WTC11 (cell line): ENCODE data around the gene AP3B2. TPM values are rescaled to one million over a fixed set of nuclear protein-coding genes. Genes with fewer than 3 reads are reported as not detected.

ENCODE experiments used
- ATAC-seq: fragments of 200-7000 bp; cut with Tn5 transposase; 2 replicates; pipeline ENCODE4 v1.10.0; 2021; ENCODE audit warnings: mild to moderate bottlenecking, moderate library complexity
- CTCF ChIA-PET: fragments of 300-600 bp; sonication (Branson Sonifier 250); formaldehyde crosslinking; loops from one replicate; lab custom pipeline; 2021; ENCODE audit warnings: antibody characterized with exemption; lab: Charles Lee
- POLR2A ChIA-PET: fragments of 350-600 bp; sonication (Branson Sonifier 250); formaldehyde crosslinking; loops from one replicate; lab custom pipeline; 2021; ENCODE audit warnings: antibody characterized with exemption; lab: Charles Lee
- DNase-seq: peaks from one replicate; pipeline ENCODE4 v3.0.0; 2021; ENCODE audit warnings: low spot score
- H3K27ac Mint-ChIP-seq: 2 replicates; pipeline ENCODE4 v1.8.0; 2021; ENCODE audit warnings: mixed read lengths
- H3K27me3 Mint-ChIP-seq: 2 replicates; pipeline ENCODE4 v1.8.0; 2021; ENCODE audit warnings: low read depth, mild to moderate bottlenecking, moderate library complexity, mixed read lengths
- H3K36me3 Mint-ChIP-seq: 2 replicates; pipeline ENCODE4 v1.8.0; 2021; ENCODE audit warnings: mixed read lengths
- H3K4me1 Mint-ChIP-seq: 2 replicates; pipeline ENCODE4 v1.8.0; 2022; ENCODE audit warnings: mixed read lengths
- H3K4me3 Mint-ChIP-seq: 2 replicates; pipeline ENCODE4 v1.8.0; 2021; ENCODE audit warnings: mild to moderate bottlenecking, moderate library complexity, mixed read lengths
- H3K9me3 Mint-ChIP-seq: 2 replicates; pipeline ENCODE4 v1.8.0; 2021; ENCODE audit warnings: mixed read lengths
- ETV6 ChIP-seq: sonication (generic); formaldehyde crosslinking; IDR thresholded peaks from 2 replicates; pipeline ENCODE4 v1.8.1; 2022; ENCODE audit warnings: mild to moderate bottlenecking, missing genetic modification reagents
- FOXP1 ChIP-seq: sonication (generic); formaldehyde crosslinking; IDR thresholded peaks from 2 replicates; pipeline ENCODE4 v1.8.0; 2022; ENCODE audit warnings: missing genetic modification reagents, mild to moderate bottlenecking, moderate library complexity, borderline replicate concordance
- JAZF1 ChIP-seq: fragments of 250-450 bp; sonication (Bioruptor Pico); IDR thresholded peaks from 2 replicates; pipeline ENCODE4 v1.9.0; 2021; ENCODE audit warnings: moderate library complexity, mild to moderate bottlenecking, inconsistent platforms
- JUN ChIP-seq: sonication (generic); formaldehyde crosslinking; IDR thresholded peaks from 2 replicates; pipeline ENCODE4 v1.8.0; 2023; ENCODE audit warnings: mild to moderate bottlenecking, missing genetic modification reagents
- NR2C2 ChIP-seq: sonication (generic); formaldehyde crosslinking; IDR thresholded peaks from 2 replicates; pipeline ENCODE4 v1.8.0; 2022; ENCODE audit warnings: mild to moderate bottlenecking, missing genetic modification reagents
- NR3C1 ChIP-seq: sonication (generic); formaldehyde crosslinking; conservative IDR thresholded peaks from 2 replicates; pipeline ENCODE4 v1.8.1; 2023; ENCODE audit warnings: low read depth, mild to moderate bottlenecking, missing genetic modification reagents
- PRRX2 ChIP-seq: fragments of 250-450 bp; sonication (Bioruptor Pico); IDR thresholded peaks from 2 replicates; pipeline ENCODE4 v1.8.0; 2021; ENCODE audit warnings: mild to moderate bottlenecking
- SMAD4 ChIP-seq: sonication (generic); formaldehyde crosslinking; IDR thresholded peaks from 2 replicates; pipeline ENCODE4 v1.8.0; 2022; ENCODE audit warnings: mild to moderate bottlenecking, missing genetic modification reagents
- USF2 ChIP-seq: sonication (generic); formaldehyde crosslinking; IDR thresholded peaks from 2 replicates; pipeline ENCODE4 v1.8.1; 2023; ENCODE audit warnings: mild to moderate bottlenecking, missing genetic modification reagents, moderate library complexity
- ZNF317 ChIP-seq: sonication (generic); formaldehyde crosslinking; IDR thresholded peaks from 2 replicates; pipeline ENCODE4 v1.8.1; 2023; ENCODE audit warnings: low read depth, mild to moderate bottlenecking, moderate library complexity, missing genetic modification reagents, borderline replicate concordance
- ZNF423 ChIP-seq: fragments of 250-450 bp; sonication (Bioruptor Pico); IDR thresholded peaks from 2 replicates; pipeline ENCODE4 v2.1.2; 2022; ENCODE audit warnings: mild to moderate bottlenecking, moderate library complexity
- ZSCAN18 ChIP-seq: fragments of 250-450 bp; sonication (Bioruptor Pico); IDR thresholded peaks from 2 replicates; pipeline ENCODE4 v2.1.2; 2022; ENCODE audit warnings: mild to moderate bottlenecking, moderate library complexity
- total RNA-seq: library from RNA; stranded (reverse); gene quantifications from 3 replicates; pipeline ENCODE4 v1.2.3, GENCODE V29; 2021
- TF ChIP-seq, protein P1 (sequence below): sonication (generic); formaldehyde crosslinking; IDR thresholded peaks from 2 replicates; pipeline ENCODE4 v1.8.0; 2022; ENCODE audit warnings: mild to moderate bottlenecking, missing genetic modification reagents
- TF ChIP-seq, protein P2 (sequence below): sonication (generic); formaldehyde crosslinking; IDR thresholded peaks from 2 replicates; pipeline ENCODE4 v1.8.1; 2023; ENCODE audit warnings: mild to moderate bottlenecking, missing genetic modification reagents, borderline replicate concordance
- TF ChIP-seq, protein P3 (sequence below): sonication (generic); formaldehyde crosslinking; IDR thresholded peaks from 2 replicates; pipeline ENCODE4 v1.8.0; 2022; ENCODE audit warnings: mild to moderate bottlenecking, missing genetic modification reagents
- TF ChIP-seq, protein P4 (sequence below): sonication (generic); formaldehyde crosslinking; conservative IDR thresholded peaks from 2 replicates; pipeline ENCODE4 v1.8.1; 2023; ENCODE audit warnings: mild to moderate bottlenecking, low read depth, missing genetic modification reagents, moderate library complexity
- TF ChIP-seq, protein P5 (sequence below): sonication (generic); formaldehyde crosslinking; IDR thresholded peaks from 2 replicates; pipeline ENCODE4 v1.8.1; 2023; ENCODE audit warnings: mild to moderate bottlenecking, missing genetic modification reagents
- TF ChIP-seq, protein P6 (sequence below): fragments of 250-450 bp; sonication (Bioruptor Pico); IDR thresholded peaks from 2 replicates; pipeline ENCODE4 v1.9.0; 2021; ENCODE audit warnings: moderate library complexity, mild to moderate bottlenecking, inconsistent platforms, borderline replicate concordance

The AP3B2 gene
- total RNA-seq, 1 experiment from 2014 or later, result 17.7 TPM

- H3K4me1 Mint-ChIP-seq, result peaks cover 6% of the 10 kb centered on the region
Measured at GRCh38 chr15:82664021-82664420, 45.7 kb downstream of the AP3B2 start.

DNA sequence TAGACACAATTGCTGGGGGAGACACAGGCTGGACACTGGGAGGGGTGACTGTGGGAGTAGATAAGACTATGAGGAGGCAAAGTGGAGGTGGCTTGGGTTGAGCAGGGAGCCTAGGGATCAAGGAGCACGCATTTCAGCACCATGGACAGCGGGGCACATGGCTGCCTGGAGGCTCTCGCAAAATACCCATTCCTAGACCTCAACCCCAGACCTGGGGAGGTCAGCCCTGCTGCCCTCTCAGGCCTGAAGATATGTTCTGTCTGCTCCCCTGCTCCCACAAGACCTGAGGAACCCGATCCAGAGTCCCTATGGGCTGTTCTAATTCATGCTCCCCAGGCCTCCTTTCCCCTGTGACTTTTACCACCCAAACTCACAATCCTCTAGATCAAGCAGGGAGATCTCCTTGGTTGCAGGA is 46.5 kb downstream of the AP3B2 start:
- Mint-ChIP-seq H3K4me1 (peaks cover 6% of the 10 kb centered on the region), H3K36me3 (no peaks in the 10 kb centered on the region), H3K9me3 (no peaks in the 10 kb centered on the region), H3K27me3 (peaks cover 28% of the 10 kb centered on the region), H3K27ac (no peak overlapping the region), H3K4me3 (no peak overlapping the region)
- ChIA-PET POLR2A (no interaction called here), CTCF (interaction anchor here (1.1 kb wide), 1 partner anchor 132 kb away, joined by 3 read pairs; no protein-coding TSS in a partner anchor)
- ATAC-seq (peak; percentile 83), DNase-seq (peak; percentile 84)
- TF ChIP-seq, protein P1, sequence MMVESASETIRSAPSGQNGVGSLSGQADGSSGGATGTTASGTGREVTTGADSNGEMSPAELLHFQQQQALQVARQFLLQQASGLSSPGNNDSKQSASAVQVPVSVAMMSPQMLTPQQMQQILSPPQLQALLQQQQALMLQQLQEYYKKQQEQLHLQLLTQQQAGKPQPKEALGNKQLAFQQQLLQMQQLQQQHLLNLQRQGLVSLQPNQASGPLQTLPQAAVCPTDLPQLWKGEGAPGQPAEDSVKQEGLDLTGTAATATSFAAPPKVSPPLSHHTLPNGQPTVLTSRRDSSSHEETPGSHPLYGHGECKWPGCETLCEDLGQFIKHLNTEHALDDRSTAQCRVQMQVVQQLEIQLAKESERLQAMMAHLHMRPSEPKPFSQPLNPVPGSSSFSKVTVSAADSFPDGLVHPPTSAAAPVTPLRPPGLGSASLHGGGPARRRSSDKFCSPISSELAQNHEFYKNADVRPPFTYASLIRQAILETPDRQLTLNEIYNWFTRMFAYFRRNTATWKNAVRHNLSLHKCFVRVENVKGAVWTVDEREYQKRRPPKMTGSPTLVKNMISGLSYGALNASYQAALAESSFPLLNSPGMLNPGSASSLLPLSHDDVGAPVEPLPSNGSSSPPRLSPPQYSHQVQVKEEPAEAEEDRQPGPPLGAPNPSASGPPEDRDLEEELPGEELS, result peak; percentile 95
- TF ChIP-seq JUN (CRISPR knock-in tag), result peak; percentile 94
- TF ChIP-seq, protein P2, sequence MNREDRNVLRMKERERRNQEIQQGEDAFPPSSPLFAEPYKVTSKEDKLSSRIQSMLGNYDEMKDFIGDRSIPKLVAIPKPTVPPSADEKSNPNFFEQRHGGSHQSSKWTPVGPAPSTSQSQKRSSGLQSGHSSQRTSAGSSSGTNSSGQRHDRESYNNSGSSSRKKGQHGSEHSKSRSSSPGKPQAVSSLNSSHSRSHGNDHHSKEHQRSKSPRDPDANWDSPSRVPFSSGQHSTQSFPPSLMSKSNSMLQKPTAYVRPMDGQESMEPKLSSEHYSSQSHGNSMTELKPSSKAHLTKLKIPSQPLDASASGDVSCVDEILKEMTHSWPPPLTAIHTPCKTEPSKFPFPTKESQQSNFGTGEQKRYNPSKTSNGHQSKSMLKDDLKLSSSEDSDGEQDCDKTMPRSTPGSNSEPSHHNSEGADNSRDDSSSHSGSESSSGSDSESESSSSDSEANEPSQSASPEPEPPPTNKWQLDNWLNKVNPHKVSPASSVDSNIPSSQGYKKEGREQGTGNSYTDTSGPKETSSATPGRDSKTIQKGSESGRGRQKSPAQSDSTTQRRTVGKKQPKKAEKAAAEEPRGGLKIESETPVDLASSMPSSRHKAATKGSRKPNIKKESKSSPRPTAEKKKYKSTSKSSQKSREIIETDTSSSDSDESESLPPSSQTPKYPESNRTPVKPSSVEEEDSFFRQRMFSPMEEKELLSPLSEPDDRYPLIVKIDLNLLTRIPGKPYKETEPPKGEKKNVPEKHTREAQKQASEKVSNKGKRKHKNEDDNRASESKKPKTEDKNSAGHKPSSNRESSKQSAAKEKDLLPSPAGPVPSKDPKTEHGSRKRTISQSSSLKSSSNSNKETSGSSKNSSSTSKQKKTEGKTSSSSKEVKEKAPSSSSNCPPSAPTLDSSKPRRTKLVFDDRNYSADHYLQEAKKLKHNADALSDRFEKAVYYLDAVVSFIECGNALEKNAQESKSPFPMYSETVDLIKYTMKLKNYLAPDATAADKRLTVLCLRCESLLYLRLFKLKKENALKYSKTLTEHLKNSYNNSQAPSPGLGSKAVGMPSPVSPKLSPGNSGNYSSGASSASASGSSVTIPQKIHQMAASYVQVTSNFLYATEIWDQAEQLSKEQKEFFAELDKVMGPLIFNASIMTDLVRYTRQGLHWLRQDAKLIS (CRISPR knock-in tag), result no peak
- TF ChIP-seq USF2, result peak; percentile 45
- TF ChIP-seq ETV6 (CRISPR knock-in tag), result peak; percentile 94
- no peak for TF ChIP-seq JAZF1 (CRISPR knock-in tag)
- peak; percentile 95 for TF ChIP-seq FOXP1 (CRISPR knock-in tag)
- TF ChIP-seq ZNF423 (CRISPR knock-in tag), result no peak
- TF ChIP-seq NR3C1 (CRISPR knock-in tag), result no peak
- TF ChIP-seq NR2C2 (CRISPR knock-in tag), result no peak
- TF ChIP-seq, protein P3, sequence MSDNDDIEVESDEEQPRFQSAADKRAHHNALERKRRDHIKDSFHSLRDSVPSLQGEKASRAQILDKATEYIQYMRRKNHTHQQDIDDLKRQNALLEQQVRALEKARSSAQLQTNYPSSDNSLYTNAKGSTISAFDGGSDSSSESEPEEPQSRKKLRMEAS, result peak; percentile 94
- TF ChIP-seq, protein P4, sequence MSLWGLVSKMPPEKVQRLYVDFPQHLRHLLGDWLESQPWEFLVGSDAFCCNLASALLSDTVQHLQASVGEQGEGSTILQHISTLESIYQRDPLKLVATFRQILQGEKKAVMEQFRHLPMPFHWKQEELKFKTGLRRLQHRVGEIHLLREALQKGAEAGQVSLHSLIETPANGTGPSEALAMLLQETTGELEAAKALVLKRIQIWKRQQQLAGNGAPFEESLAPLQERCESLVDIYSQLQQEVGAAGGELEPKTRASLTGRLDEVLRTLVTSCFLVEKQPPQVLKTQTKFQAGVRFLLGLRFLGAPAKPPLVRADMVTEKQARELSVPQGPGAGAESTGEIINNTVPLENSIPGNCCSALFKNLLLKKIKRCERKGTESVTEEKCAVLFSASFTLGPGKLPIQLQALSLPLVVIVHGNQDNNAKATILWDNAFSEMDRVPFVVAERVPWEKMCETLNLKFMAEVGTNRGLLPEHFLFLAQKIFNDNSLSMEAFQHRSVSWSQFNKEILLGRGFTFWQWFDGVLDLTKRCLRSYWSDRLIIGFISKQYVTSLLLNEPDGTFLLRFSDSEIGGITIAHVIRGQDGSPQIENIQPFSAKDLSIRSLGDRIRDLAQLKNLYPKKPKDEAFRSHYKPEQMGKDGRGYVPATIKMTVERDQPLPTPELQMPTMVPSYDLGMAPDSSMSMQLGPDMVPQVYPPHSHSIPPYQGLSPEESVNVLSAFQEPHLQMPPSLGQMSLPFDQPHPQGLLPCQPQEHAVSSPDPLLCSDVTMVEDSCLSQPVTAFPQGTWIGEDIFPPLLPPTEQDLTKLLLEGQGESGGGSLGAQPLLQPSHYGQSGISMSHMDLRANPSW (CRISPR knock-in tag), result no peak
- TF ChIP-seq, protein P5, sequence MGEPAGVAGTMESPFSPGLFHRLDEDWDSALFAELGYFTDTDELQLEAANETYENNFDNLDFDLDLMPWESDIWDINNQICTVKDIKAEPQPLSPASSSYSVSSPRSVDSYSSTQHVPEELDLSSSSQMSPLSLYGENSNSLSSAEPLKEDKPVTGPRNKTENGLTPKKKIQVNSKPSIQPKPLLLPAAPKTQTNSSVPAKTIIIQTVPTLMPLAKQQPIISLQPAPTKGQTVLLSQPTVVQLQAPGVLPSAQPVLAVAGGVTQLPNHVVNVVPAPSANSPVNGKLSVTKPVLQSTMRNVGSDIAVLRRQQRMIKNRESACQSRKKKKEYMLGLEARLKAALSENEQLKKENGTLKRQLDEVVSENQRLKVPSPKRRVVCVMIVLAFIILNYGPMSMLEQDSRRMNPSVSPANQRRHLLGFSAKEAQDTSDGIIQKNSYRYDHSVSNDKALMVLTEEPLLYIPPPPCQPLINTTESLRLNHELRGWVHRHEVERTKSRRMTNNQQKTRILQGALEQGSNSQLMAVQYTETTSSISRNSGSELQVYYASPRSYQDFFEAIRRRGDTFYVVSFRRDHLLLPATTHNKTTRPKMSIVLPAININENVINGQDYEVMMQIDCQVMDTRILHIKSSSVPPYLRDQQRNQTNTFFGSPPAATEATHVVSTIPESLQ, result no peak

More at GRCh38 chr15:82664021-82664420, 45.7 kb downstream of the AP3B2 start:
- DNase-seq (no peak), ATAC-seq (no peak)
- Mint-ChIP-seq H3K27me3 (peaks cover 28% of the 10 kb centered on the region), H3K36me3 (no peaks in the 10 kb centered on the region), H3K9me3 (no peaks in the 10 kb centered on the region), H3K27ac (no peak overlapping the region), H3K4me3 (no peak overlapping the region)
- TF ChIP-seq SMAD4 (CRISPR knock-in tag) (no peak), ZSCAN18 (CRISPR knock-in tag) (no peak), ZNF317 (CRISPR knock-in tag) (no peak), PRRX2 (no peak)
- TF ChIP-seq, protein P6, sequence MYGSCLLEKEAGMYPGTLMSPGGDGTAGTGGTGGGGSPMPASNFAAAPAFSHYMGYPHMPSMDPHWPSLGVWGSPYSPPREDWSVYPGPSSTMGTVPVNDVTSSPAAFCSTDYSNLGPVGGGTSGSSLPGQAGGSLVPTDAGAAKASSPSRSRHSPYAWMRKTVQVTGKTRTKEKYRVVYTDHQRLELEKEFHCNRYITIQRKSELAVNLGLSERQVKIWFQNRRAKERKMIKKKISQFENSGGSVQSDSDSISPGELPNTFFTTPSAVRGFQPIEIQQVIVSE (CRISPR knock-in tag), result no peak
- ChIA-PET CTCF (interaction anchor here (1.1 kb wide), 1 partner anchor 133 kb away, joined by 3 read pairs; no protein-coding TSS in a partner anchor), POLR2A (no interaction called here)
